Choroid plexus epithelial cell (primary cell): ENCODE data around the gene PRMT7.

Experiments
- DNase-seq: peaks from one replicate; pipeline ENCODE4 v3.0.0-alpha.2; 2010; ENCODE audit warnings: low read depth
- H3K4me3 ChIP-seq: 2 replicates; pipeline ENCODE4 v1.5.1; 2011; ENCODE audit warnings: low read depth, mild to moderate bottlenecking, control low read depth, low read length, moderate library complexity
- CTCF ChIP-seq: conservative IDR thresholded peaks from 2 replicates; pipeline ENCODE4 v1.5.1; 2011; ENCODE audit warnings: low read depth, mild to moderate bottlenecking, control low read depth, inconsistent platforms, low read length, moderate library complexity

The PRMT7 gene

GRCh38 chr16:68276223-68276622 is 34.6 kb upstream of the PRMT7 start:
- H3K4me3 ChIP-seq = no peak overlapping the region
- no peak for TF ChIP-seq CTCF
- DNase-seq = no peak

- no peak overlapping the region for H3K4me3 ChIP-seq
These were observed 30.9 kb upstream of the PRMT7 start for GRCh38 chr16:68279726-68280558.

GRCh38 chr16:68281368-68282063 is 29.3 kb upstream of the PRMT7 start:
- TF ChIP-seq CTCF = no peak
- no peak overlapping the region for H3K4me3 ChIP-seq
- DNase-seq = no peak

More at GRCh38 chr16:68279726-68280558, 30.9 kb upstream of the PRMT7 start:
- TF ChIP-seq CTCF = no peak
- DNase-seq = no peak

- no peak overlapping the region for H3K4me3 ChIP-seq
- no peak for DNase-seq
- TF ChIP-seq CTCF = no peak
These were observed 28.8 kb upstream of the PRMT7 start for GRCh38 chr16:68282064-68282452.

GRCh38 chr16:68283346-68283745 is 27.5 kb upstream of the PRMT7 start:
- no peak for DNase-seq
- H3K4me3 ChIP-seq = no peak overlapping the region
- TF ChIP-seq CTCF = no peak

- no peak overlapping the region for H3K4me3 ChIP-seq
- TF ChIP-seq CTCF = no peak
- DNase-seq = no peak
These were observed 26.8 kb upstream of the PRMT7 start for GRCh38 chr16:68283801-68284598.
